K562 (cell line): ENCODE data around the gene AADAC. TPM values are rescaled to one million over a fixed set of nuclear protein-coding genes. Genes with fewer than 3 reads are reported as not detected.

Experiments
- ELK3 ChIP-seq: fragments of 450-650 bp; formaldehyde crosslinking; IDR thresholded peaks from 2 replicates; pipeline ENCODE4 v1.4.0; 2020; ENCODE audit warnings: mild to moderate bottlenecking
- FOXO4 ChIP-seq: fragments of 450-650 bp; formaldehyde crosslinking; IDR thresholded peaks from 2 replicates; pipeline ENCODE4 v1.4.0; 2020; ENCODE audit warnings: mild to moderate bottlenecking, moderate library complexity
- GABPB2 ChIP-seq: fragments of 250-450 bp; sonication (Bioruptor Pico); conservative IDR thresholded peaks from 2 replicates; pipeline ENCODE4 v1.5.1; 2021; ENCODE audit warnings: mild to moderate bottlenecking
- GMEB1 ChIP-seq: fragments of 250-450 bp; sonication (Bioruptor Pico); IDR thresholded peaks from 2 replicates; pipeline ENCODE4 v1.4.0; 2020; ENCODE audit warnings: mild to moderate bottlenecking
- HES1 ChIP-seq: fragments of 450-650 bp; IDR thresholded peaks from 2 replicates; pipeline ENCODE4 v1.6.1; 2016; ENCODE audit warnings: low read depth, mild to moderate bottlenecking, moderate library complexity
- MTA2 ChIP-seq: fragments of 450-650 bp; IDR thresholded peaks from 2 replicates; pipeline ENCODE4 v1.6.1; 2016; ENCODE audit warnings: low read depth
- MXI1 ChIP-seq: IDR thresholded peaks from 2 replicates; pipeline ENCODE4 v1.6.1; 2011; ENCODE audit warnings: low read depth, mild to moderate bottlenecking, improper control_type of control experiment, low read length
- POLR2H ChIP-seq: IDR thresholded peaks from 2 replicates; pipeline ENCODE4 v1.6.1; 2016; ENCODE audit warnings: missing genetic modification characterization, low read depth, mild to moderate bottlenecking, control low read depth, missing compliant biosample characterization, moderate library complexity
- PPARD ChIP-seq: fragments of 250-450 bp; sonication (Bioruptor Pico); IDR thresholded peaks from 2 replicates; pipeline ENCODE4 v1.8.0; 2022; ENCODE audit warnings: inconsistent platforms, mild to moderate bottlenecking, moderate library complexity
- SMC3 ChIP-seq: conservative IDR thresholded peaks from 2 replicates; pipeline ENCODE4 v1.6.1; 2011; ENCODE audit warnings: low read depth, low read length, improper control_type of control experiment; ENCODE audit not compliant: insufficient read depth
- TAF1 ChIP-seq: IDR thresholded peaks from 2 replicates; pipeline ENCODE4 v1.6.1; 2011; ENCODE audit warnings: mild to moderate bottlenecking, low read length, moderate library complexity; ENCODE audit not compliant: insufficient read depth, control insufficient read depth, severe bottlenecking; ENCODE audit errors: extremely low read depth
- U2AF2 ChIP-seq: fragments of 200-400 bp; formaldehyde crosslinking; optimal IDR thresholded peaks from 2 replicates; pipeline ENCODE3; 2017; ENCODE audit warnings: low read depth, mild to moderate bottlenecking, low read length
- ZFPM2 ChIP-seq: fragments of 250-450 bp; sonication (Bioruptor Pico); IDR thresholded peaks from 2 replicates; pipeline ENCODE4 v1.5.1; 2022; ENCODE audit warnings: mild to moderate bottlenecking
- ZNF224 ChIP-seq: sonication (generic); formaldehyde crosslinking; IDR thresholded peaks from 2 replicates; pipeline ENCODE4 v1.8.0; 2022; ENCODE audit warnings: mild to moderate bottlenecking, missing genetic modification reagents
- ZNF57 ChIP-seq: fragments of 450-650 bp; formaldehyde crosslinking; IDR thresholded peaks from 2 replicates; pipeline ENCODE4 v1.4.0; 2020; ENCODE audit warnings: mild to moderate bottlenecking, moderate library complexity
- ZNF592 ChIP-seq: fragments of 450-650 bp; IDR thresholded peaks from 2 replicates; pipeline ENCODE4 v1.6.1; 2017; ENCODE audit warnings: antibody characterized with exemption, mild to moderate bottlenecking
- polyA plus RNA-seq, 8 experiments: library from polyadenylated mRNA; depleted of rRNA in 4 of 8; stranded (reverse) in 5 of 8; unstranded in 3 of 8; fragments of >200 nt; fragmentation: Nextera tagmentation in 2 of 8; fragmentation: Illumina TruSeq in 1 of 8; extraction: Ambion mirVana in 2 of 8; extraction: Trizol in 1 of 8; gene quantifications; 2 replicates each; pipeline versions ENCODE4 v1.2.1 to v1.2.3, GENCODE V29; 2011 to 2014; ENCODE audit warnings: inconsistent platforms in 1 of 8, missing spikeins in 1 of 8
- total RNA-seq, 7 experiments: library from RNA; depleted of rRNA in 6 of 7; stranded (reverse); fragments of >200 nt in 6 of 7; fragmentation: Illumina TruSeq in 2 of 7; extraction: Trizol in 2 of 7; gene quantifications; 2 replicates each; pipeline versions ENCODE4 v1.2.1 to v1.2.3, GENCODE V29; 2011 to 2021; ENCODE audit warnings: low replicate concordance in 1 of 7
- TF ChIP-seq, protein P1 (sequence below): sonication (generic); formaldehyde crosslinking; IDR thresholded peaks from 2 replicates; pipeline ENCODE4 v1.8.1; 2023; ENCODE audit warnings: mild to moderate bottlenecking, missing genetic modification reagents, moderate library complexity

Gene AADAC
- total and polyA plus RNA-seq, 9 of the 15 experiments (the other 6 are each of a cell fraction or from before 2014, with no cell fraction given), result 0.47 TPM; not detected in 8

DNA sequence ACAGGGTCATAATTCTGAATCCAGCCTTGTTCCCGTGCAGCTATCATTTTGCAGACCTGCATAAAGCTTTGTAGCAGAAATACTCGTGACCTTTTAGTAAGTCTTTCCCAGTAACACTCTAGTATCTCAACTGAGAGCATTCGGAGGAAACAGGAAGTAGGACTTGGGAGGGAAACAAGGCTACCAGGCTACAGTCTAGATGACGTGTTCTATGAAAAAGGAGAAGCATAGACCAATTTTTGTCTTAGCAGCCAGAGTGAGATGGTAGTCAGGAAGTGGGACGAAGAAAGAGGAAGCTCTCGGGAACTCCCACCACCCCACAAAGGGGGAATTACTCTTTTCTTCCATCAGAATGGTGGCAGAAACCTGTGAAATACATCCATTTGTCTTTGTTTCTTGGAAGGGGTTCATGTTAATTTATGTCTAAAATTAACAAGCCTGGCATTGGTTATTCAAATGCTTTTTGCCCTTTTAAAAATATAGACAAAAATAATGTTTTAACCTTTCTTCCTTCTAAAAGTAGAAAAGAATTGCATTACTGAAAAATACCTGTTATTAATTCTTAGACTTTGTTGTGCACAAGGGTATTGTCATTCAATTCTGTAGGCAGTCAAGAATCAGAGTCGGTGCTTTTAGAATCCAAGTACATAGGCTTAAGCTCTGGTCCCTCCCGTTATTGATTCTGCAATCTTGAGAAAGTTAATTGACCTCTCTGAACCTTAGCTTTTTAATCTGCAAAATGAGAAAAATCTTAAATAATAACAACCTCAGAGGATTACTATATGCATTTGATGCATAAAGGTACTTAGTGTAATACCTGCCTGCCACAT lies 57.9 kb downstream of the AADAC start (continued):
- no peak for TF ChIP-seq GMEB1 (CRISPR knock-in tag)
- TF ChIP-seq, protein P1, sequence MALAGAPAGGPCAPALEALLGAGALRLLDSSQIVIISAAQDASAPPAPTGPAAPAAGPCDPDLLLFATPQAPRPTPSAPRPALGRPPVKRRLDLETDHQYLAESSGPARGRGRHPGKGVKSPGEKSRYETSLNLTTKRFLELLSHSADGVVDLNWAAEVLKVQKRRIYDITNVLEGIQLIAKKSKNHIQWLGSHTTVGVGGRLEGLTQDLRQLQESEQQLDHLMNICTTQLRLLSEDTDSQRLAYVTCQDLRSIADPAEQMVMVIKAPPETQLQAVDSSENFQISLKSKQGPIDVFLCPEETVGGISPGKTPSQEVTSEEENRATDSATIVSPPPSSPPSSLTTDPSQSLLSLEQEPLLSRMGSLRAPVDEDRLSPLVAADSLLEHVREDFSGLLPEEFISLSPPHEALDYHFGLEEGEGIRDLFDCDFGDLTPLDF, result no peak
- no peak for TF ChIP-seq SMC3
- TF ChIP-seq MXI1, result no peak
- TF ChIP-seq FOXO4 (CRISPR knock-in tag), result no peak
- no peak for TF ChIP-seq MTA2
- TF ChIP-seq ELK3 (CRISPR knock-in tag), result no peak
- TF ChIP-seq PPARD, result no peak
- TF ChIP-seq ZNF592, result peak; percentile 59; the same call in 1 of the 2 replicates
- no peak for TF ChIP-seq ZNF57 (CRISPR knock-in tag)
- TF ChIP-seq POLR2H (tag), result 0 out of 2 replicates have a peak, but pooled peaks have one; percentile 31
- TF ChIP-seq HES1, result no peak
- TF ChIP-seq ZFPM2 (CRISPR knock-in tag), result no peak
- no peak for TF ChIP-seq TAF1
- no peak for TF ChIP-seq GABPB2 (CRISPR knock-in tag)
- no peak for TF ChIP-seq ZNF224 (CRISPR knock-in tag)
- TF ChIP-seq U2AF2, result no peak
